AG04450 (cell line): ENCODE measurements around the gene FAM186B. TPM values are rescaled to one million over a fixed set of nuclear protein-coding genes. Genes with fewer than 3 reads are reported as not detected.
A peak's percentile ranks its signal among the peaks of the same experiment; 100 is the strongest.

ENCODE experiments used
- CTCF ChIA-PET: fragments of 300-600, 350-600 bp; formaldehyde crosslinking; extraction: SDS; loops from one replicate; lab custom pipeline; 2022; ENCODE audit warnings: antibody characterized with exemption, inconsistent platforms; lab: Charles Lee
- POLR2A ChIA-PET: fragments of 350-600 bp; formaldehyde crosslinking; extraction: SDS; loops from one replicate; lab custom pipeline; 2021; ENCODE audit warnings: antibody characterized with exemption, inconsistent platforms; lab: Yijun Ruan, JAX
- DNase-seq: peaks from one replicate; pipeline ENCODE4 v3.0.0-alpha.2; 2011; ENCODE audit warnings: low read depth, low spot score
- H3K27ac ChIP-seq: one replicate; pipeline ENCODE4 v1.5.1; 2012; ENCODE audit warnings: low read depth, low read length, control low read depth
- H3K27me3 ChIP-seq: one replicate; pipeline ENCODE4 v1.6.0; 2012; ENCODE audit warnings: low read length; ENCODE audit not compliant: control insufficient read depth, insufficient read depth
- H3K4me3 ChIP-seq: 2 replicates; pipeline ENCODE4 v1.5.1; 2011; ENCODE audit warnings: mild to moderate bottlenecking, low read depth, low read length, control low read depth
- H3K9me3 ChIP-seq: 2 replicates; pipeline ENCODE4 v1.5.1; 2012; ENCODE audit warnings: low read length; ENCODE audit not compliant: control insufficient read depth, insufficient read depth
- polyA plus RNA-seq: library from polyadenylated mRNA; depleted of rRNA; stranded (reverse); fragments of >200 nt; gene quantifications from 2 replicates; pipeline ENCODE4 v1.2.3, GENCODE V29; 2011
- TF ChIP-seq, protein P1 (sequence below): IDR thresholded peaks from 2 replicates; pipeline ENCODE4 v1.5.1; 2011; ENCODE audit warnings: low read depth, low read length, control low read depth, inconsistent platforms

FAM186B gene
- polyA plus RNA-seq, 1 experiment = 0.05 TPM

- DNase-seq = no peak
- POLR2A ChIA-PET = interaction anchor here (1.0 to 2.4 kb wide), 2 partner anchors 9 to 105 kb away, joined by 3 to 17 read pairs; partner anchors contain the start of gene TMBIM6
- TF ChIP-seq, protein P1, sequence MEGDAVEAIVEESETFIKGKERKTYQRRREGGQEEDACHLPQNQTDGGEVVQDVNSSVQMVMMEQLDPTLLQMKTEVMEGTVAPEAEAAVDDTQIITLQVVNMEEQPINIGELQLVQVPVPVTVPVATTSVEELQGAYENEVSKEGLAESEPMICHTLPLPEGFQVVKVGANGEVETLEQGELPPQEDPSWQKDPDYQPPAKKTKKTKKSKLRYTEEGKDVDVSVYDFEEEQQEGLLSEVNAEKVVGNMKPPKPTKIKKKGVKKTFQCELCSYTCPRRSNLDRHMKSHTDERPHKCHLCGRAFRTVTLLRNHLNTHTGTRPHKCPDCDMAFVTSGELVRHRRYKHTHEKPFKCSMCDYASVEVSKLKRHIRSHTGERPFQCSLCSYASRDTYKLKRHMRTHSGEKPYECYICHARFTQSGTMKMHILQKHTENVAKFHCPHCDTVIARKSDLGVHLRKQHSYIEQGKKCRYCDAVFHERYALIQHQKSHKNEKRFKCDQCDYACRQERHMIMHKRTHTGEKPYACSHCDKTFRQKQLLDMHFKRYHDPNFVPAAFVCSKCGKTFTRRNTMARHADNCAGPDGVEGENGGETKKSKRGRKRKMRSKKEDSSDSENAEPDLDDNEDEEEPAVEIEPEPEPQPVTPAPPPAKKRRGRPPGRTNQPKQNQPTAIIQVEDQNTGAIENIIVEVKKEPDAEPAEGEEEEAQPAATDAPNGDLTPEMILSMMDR = no peak
- Histone ChIP-seq H3K9me3 (no peaks in the 10 kb centered on the region), H3K27me3 (no peaks in the 10 kb centered on the region), H3K4me3 (no peak overlapping the region), H3K27ac (peak overlapping the region; percentile 31)
- CTCF ChIA-PET = interaction anchor here (0.8 to 4.7 kb wide), 17 partner anchors 8 to 305 kb away, joined by 3 to 64 read pairs (median 6); partner anchors contain the start of genes FMNL3, PRPF40B and TMBIM6
Measured at GRCh38 chr12:49636574-49636973, 31.1 kb upstream of the FAM186B start.

GRCh38 chr12:49635656-49636055 is 30.2 kb upstream of the FAM186B start:
- CTCF ChIA-PET = interaction anchor here (1.1 to 4.7 kb wide), 8 partner anchors 9 to 278 kb away, joined by 3 to 64 read pairs (median 7); partner anchors contain the start of genes FMNL3 and TMBIM6
- Histone ChIP-seq H3K27me3 (no peaks in the 10 kb centered on the region), H3K27ac (no peak overlapping the region), H3K9me3 (no peaks in the 10 kb centered on the region), H3K4me3 (no peak overlapping the region)
- TF ChIP-seq, protein P1 = no peak
- no peak for DNase-seq
- POLR2A ChIA-PET = interaction anchor here (1.0 to 2.4 kb wide), 2 partner anchors 68 to 106 kb away, joined by 3 to 7 read pairs; partner anchors contain the start of gene TMBIM6

GRCh38 chr12:49635036-49635435 is 29.6 kb upstream of the FAM186B start:
- no peaks in the 10 kb centered on the region for H3K9me3 ChIP-seq
- ChIA-PET CTCF (interaction anchor here (1.1 to 4.7 kb wide), 3 partner anchors 72 to 277 kb away, joined by 3 to 64 read pairs (median 3); partner anchors contain the start of gene FMNL3), POLR2A (interaction anchor here (0.6 to 2.4 kb wide), 3 partner anchors 68 to 106 kb away, joined by 3 to 7 read pairs (median 3); partner anchors contain the start of gene TMBIM6)
- H3K27me3 ChIP-seq = no peaks in the 10 kb centered on the region
- H3K4me3 ChIP-seq = no peak overlapping the region
- TF ChIP-seq, protein P1 = no peak
- H3K27ac ChIP-seq = no peak overlapping the region
- DNase-seq = no peak

- Histone ChIP-seq H3K27ac (no peak overlapping the region), H3K9me3 (no peaks in the 10 kb centered on the region), H3K27me3 (no peaks in the 10 kb centered on the region), H3K4me3 (no peak overlapping the region)
- TF ChIP-seq, protein P1 = no peak
- ChIA-PET CTCF (interaction anchor here (1.2 to 1.8 kb wide), 3 partner anchors 10 to 129 kb away, joined by 3 to 15 read pairs (median 3); partner anchors contain the start of gene PRPF40B), POLR2A (interaction anchor here (2.4 kb wide), 1 partner anchor 108 kb away, joined by 7 read pairs; the partner anchor contains the start of gene TMBIM6)
- DNase-seq = no peak
Measured at GRCh38 chr12:49633703-49634345, 28.4 kb upstream of the FAM186B start.
